GM23338 (cell line): ENCODE data around the gene NTM. TPM values are rescaled to one million over a fixed set of nuclear protein-coding genes. Genes with fewer than 3 reads are reported as not detected.

Experiments
- ATAC-seq: fragments of 200-7000 bp; cut with Tn5 transposase; 3 replicates; pipeline ENCODE4 v1.9.1; 2020
- DNase-seq: peaks from one replicate; pipeline ENCODE4 v3.0.0-alpha.2; 2015; ENCODE audit warnings: low spot score
- H2AFZ ChIP-seq: fragments of 200-600 bp; sonication (generic); 2 replicates; pipeline ENCODE4 v1.8.0; 2016; ENCODE audit warnings: antibody characterized with exemption, mild to moderate bottlenecking, moderate library complexity
- H3F3A ChIP-seq: fragments of 200-600 bp; sonication (generic); replicated peaks from 2 replicates; pipeline ENCODE4 v1.8.0; 2017; ENCODE audit warnings: antibody characterized with exemption, mixed run types, low read depth
- H3K27ac ChIP-seq: fragments of 200-600 bp; sonication (generic); 2 replicates; pipeline ENCODE4 v1.6.1; 2016; ENCODE audit warnings: low read depth
- H3K27me3 ChIP-seq: fragments of 200-600 bp; sonication (generic); 2 replicates; pipeline ENCODE4 v1.8.0; 2016; ENCODE audit warnings: mild to moderate bottlenecking, mixed run types, moderate library complexity; ENCODE audit not compliant: insufficient read depth
- H3K36me3 ChIP-seq: fragments of 200-600 bp; sonication (generic); 2 replicates; pipeline ENCODE4 v1.8.0; 2016; ENCODE audit warnings: mild to moderate bottlenecking; ENCODE audit not compliant: insufficient read depth
- H3K4me1 ChIP-seq: fragments of 200-600 bp; sonication (generic); 2 replicates; pipeline ENCODE4 v1.8.0; 2016; ENCODE audit warnings: mild to moderate bottlenecking, moderate library complexity; ENCODE audit not compliant: insufficient read depth
- H3K4me2 ChIP-seq: fragments of 200-600 bp; sonication (generic); 2 replicates; pipeline ENCODE4 v1.7.1; 2017; ENCODE audit warnings: mixed run types
- H3K4me3 ChIP-seq: fragments of 200-600 bp; sonication (generic); 2 replicates; pipeline ENCODE4 v1.6.1; 2016; ENCODE audit warnings: mixed run types
- H3K79me2 ChIP-seq: fragments of 200-600 bp; sonication (generic); replicated peaks from 2 replicates; pipeline ENCODE4 v1.8.0; 2017; ENCODE audit warnings: mild to moderate bottlenecking; ENCODE audit not compliant: insufficient read depth
- H3K9me2 ChIP-seq: fragments of 200-600 bp; sonication (generic); 2 replicates; pipeline ENCODE4 v1.8.0; 2017; ENCODE audit not compliant: insufficient read depth
- H4K20me1 ChIP-seq: fragments of 200-600 bp; sonication (generic); replicated peaks from 2 replicates; pipeline ENCODE4 v1.8.0; 2017; ENCODE audit warnings: mild to moderate bottlenecking; ENCODE audit not compliant: insufficient read depth
- H3K27ac Mint-ChIP-seq: 2 replicates; pipeline ENCODE4 v1.8.0; 2020; ENCODE audit warnings: inconsistent platforms, mild to moderate bottlenecking, moderate library complexity, mixed read lengths
- H3K27me3 Mint-ChIP-seq: 3 replicates; pipeline ENCODE4 v1.8.0; 2022; ENCODE audit warnings: low read depth, mild to moderate bottlenecking, moderate library complexity, mixed read lengths, inconsistent platforms; ENCODE audit not compliant: insufficient read depth, poor library complexity
- H3K36me3 Mint-ChIP-seq: 3 replicates; pipeline ENCODE4 v1.8.0; 2021; ENCODE audit warnings: low read depth, mild to moderate bottlenecking, inconsistent platforms, moderate library complexity, mixed read lengths
- H3K4me1 Mint-ChIP-seq: 3 replicates; pipeline ENCODE4 v1.8.0; 2020; ENCODE audit warnings: mild to moderate bottlenecking, inconsistent platforms, mixed read lengths
- H3K4me3 Mint-ChIP-seq: 3 replicates; pipeline ENCODE4 v1.8.0; 2021; ENCODE audit warnings: moderate library complexity, mild to moderate bottlenecking, inconsistent platforms, mixed read lengths
- H3K9me3 Mint-ChIP-seq: 3 replicates; pipeline ENCODE4 v1.8.0; 2020; ENCODE audit warnings: moderate library complexity, mild to moderate bottlenecking, inconsistent platforms, mixed read lengths
- EZH2 ChIP-seq: fragments of 200-600 bp; sonication (generic); IDR thresholded peaks from one replicate; pipeline ENCODE4 v1.8.0; 2017; ENCODE audit warnings: antibody characterized with exemption, mild to moderate bottlenecking, low read depth; ENCODE audit not compliant: unreplicated experiment
- POLR2AphosphoS5 ChIP-seq: IDR thresholded peaks from 2 replicates; pipeline ENCODE4 v1.6.1; 2016; ENCODE audit warnings: antibody characterized with exemption, low read depth
- polyA plus RNA-seq: library from polyadenylated mRNA; unstranded; fragments of >200 nt; fragmentation: Nextera tagmentation; extraction: Ambion mirVana; gene quantifications from 2 replicates; pipeline ENCODE4 v1.2.1, GENCODE V29; 2016
- total RNA-seq: library from RNA; depleted of rRNA; stranded (reverse); fragments of >200 nt; shearing (Covaris generic); gene quantifications from 2 replicates; pipeline ENCODE4 v1.2.3, GENCODE V29; 2014
- TF ChIP-seq, protein P1 (sequence below): fragments of 250-450 bp; sonication (Bioruptor Pico); IDR thresholded peaks from 2 replicates; pipeline ENCODE4 v1.5.0; 2020; ENCODE audit warnings: mild to moderate bottlenecking, moderate library complexity
- TF ChIP-seq, protein P2 (sequence below): IDR thresholded peaks from 2 replicates; pipeline ENCODE4 v1.6.1; 2016; ENCODE audit warnings: antibody characterized with exemption

NTM gene
- total and polyA plus RNA-seq, 2 experiments from 2014 or later, result 10.6 to 14.6 TPM

DNA sequence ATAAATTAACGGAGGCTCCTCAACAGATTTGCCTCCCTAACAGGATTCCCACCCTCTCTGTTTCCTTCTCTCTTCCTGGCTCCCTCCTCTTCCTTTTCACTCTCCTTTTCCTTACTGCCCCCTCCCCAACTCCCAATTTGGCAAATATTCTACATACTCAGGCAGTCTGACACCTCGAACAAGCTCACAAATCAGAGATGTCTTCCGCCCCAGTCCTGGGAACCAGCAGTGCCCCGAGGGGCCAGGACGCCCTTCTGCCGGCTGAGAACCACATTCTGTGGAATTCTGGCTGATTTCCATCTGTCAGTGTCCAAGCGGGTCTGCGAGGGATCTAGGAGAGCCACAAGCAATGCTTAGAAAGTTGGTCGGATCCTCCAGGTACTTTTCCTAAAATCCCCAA lies 94.0 kb downstream of the NTM start:
- no peak overlapping the region for H3K4me3 Mint-ChIP-seq
- peaks cover 3% of the 10 kb centered on the region for H3K27me3 Mint-ChIP-seq
- H3K27ac ChIP-seq, result no peak overlapping the region

More for the DNA sequence above, 94.0 kb downstream of the NTM start:
- no peaks in the 10 kb centered on the region for H4K20me1 ChIP-seq
- peaks cover 21% of the 10 kb centered on the region for H3K4me1 ChIP-seq
- DNase-seq (no peak), ATAC-seq (no peak)
- no peak overlapping the region for H3K27ac Mint-ChIP-seq
- H3K9me2 ChIP-seq, result no peaks in the 10 kb centered on the region
- no peak overlapping the region for H2AFZ ChIP-seq
- H3K36me3 Mint-ChIP-seq, result no peaks in the 10 kb centered on the region
- H3K27me3 ChIP-seq, result no peaks in the 10 kb centered on the region
- H3K79me2 ChIP-seq, result no peaks in the 10 kb centered on the region
- peaks cover 29% of the 10 kb centered on the region for H3K4me1 Mint-ChIP-seq
- no peak overlapping the region for H3K4me2 ChIP-seq
- H3K9me3 Mint-ChIP-seq, result no peaks in the 10 kb centered on the region
- H3K4me3 ChIP-seq, result no peak overlapping the region
- TF ChIP-seq POLR2AphosphoS5 (no peak), EZH2 (no peak)
- TF ChIP-seq, protein P1, sequence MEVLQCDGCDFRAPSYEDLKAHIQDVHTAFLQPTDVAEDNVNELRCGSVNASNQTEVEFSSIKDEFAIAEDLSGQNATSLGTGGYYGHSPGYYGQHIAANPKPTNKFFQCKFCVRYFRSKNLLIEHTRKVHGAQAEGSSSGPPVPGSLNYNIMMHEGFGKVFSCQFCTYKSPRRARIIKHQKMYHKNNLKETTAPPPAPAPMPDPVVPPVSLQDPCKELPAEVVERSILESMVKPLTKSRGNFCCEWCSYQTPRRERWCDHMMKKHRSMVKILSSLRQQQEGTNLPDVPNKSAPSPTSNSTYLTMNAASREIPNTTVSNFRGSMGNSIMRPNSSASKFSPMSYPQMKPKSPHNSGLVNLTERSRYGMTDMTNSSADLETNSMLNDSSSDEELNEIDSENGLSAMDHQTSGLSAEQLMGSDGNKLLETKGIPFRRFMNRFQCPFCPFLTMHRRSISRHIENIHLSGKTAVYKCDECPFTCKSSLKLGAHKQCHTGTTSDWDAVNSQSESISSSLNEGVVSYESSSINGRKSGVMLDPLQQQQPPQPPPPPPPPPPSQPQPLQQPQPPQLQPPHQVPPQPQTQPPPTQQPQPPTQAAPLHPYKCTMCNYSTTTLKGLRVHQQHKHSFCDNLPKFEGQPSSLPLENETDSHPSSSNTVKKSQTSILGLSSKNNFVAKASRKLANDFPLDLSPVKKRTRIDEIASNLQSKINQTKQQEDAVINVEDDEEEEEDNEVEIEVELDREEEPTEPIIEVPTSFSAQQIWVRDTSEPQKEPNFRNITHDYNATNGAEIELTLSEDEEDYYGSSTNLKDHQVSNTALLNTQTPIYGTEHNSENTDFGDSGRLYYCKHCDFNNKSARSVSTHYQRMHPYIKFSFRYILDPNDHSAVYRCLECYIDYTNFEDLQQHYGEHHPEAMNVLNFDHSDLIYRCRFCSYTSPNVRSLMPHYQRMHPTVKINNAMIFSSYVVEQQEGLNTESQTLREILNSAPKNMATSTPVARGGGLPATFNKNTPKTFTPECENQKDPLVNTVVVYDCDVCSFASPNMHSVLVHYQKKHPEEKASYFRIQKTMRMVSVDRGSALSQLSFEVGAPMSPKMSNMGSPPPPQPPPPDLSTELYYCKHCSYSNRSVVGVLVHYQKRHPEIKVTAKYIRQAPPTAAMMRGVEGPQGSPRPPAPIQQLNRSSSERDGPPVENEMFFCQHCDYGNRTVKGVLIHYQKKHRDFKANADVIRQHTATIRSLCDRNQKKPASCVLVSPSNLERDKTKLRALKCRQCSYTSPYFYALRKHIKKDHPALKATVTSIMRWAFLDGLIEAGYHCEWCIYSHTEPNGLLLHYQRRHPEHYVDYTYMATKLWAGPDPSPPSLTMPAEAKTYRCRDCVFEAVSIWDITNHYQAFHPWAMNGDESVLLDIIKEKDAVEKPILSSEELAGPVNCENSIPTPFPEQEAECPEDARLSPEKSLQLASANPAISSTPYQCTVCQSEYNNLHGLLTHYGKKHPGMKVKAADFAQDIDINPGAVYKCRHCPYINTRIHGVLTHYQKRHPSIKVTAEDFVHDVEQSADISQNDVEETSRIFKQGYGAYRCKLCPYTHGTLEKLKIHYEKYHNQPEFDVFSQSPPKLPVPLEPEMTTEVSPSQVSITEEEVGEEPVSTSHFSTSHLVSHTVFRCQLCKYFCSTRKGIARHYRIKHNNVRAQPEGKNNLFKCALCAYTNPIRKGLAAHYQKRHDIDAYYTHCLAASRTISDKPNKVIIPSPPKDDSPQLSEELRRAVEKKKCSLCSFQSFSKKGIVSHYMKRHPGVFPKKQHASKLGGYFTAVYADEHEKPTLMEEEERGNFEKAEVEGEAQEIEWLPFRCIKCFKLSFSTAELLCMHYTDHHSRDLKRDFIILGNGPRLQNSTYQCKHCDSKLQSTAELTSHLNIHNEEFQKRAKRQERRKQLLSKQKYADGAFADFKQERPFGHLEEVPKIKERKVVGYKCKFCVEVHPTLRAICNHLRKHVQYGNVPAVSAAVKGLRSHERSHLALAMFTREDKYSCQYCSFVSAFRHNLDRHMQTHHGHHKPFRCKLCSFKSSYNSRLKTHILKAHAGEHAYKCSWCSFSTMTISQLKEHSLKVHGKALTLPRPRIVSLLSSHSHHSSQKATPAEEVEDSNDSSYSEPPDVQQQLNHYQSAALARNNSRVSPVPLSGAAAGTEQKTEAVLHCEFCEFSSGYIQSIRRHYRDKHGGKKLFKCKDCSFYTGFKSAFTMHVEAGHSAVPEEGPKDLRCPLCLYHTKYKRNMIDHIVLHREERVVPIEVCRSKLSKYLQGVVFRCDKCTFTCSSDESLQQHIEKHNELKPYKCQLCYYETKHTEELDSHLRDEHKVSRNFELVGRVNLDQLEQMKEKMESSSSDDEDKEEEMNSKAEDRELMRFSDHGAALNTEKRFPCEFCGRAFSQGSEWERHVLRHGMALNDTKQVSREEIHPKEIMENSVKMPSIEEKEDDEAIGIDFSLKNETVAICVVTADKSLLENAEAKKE (CRISPR knock-in tag), result no peak
- TF ChIP-seq, protein P2, sequence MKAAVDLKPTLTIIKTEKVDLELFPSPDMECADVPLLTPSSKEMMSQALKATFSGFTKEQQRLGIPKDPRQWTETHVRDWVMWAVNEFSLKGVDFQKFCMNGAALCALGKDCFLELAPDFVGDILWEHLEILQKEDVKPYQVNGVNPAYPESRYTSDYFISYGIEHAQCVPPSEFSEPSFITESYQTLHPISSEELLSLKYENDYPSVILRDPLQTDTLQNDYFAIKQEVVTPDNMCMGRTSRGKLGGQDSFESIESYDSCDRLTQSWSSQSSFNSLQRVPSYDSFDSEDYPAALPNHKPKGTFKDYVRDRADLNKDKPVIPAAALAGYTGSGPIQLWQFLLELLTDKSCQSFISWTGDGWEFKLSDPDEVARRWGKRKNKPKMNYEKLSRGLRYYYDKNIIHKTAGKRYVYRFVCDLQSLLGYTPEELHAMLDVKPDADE, result no peak
- no peaks in the 10 kb centered on the region for H3F3A ChIP-seq
- no peaks in the 10 kb centered on the region for H3K36me3 ChIP-seq
